ENCODE measurements around the gene STYXL1.
"Not testable (repeated sequence)": the region's sequence is repeated elsewhere in the genome, so short reads cannot be mapped to it uniquely, and the experiment has no call there.

The STYXL1 gene

GRCh38 chr7:76040126-76040525 lies 7.7 kb downstream of the STYXL1 start:
- no peaks in the 10 kb centered on the region for H3K9me3 ChIP-seq (ENCODE audit: severe bottlenecking)
- H3K36me3 ChIP-seq (ENCODE audit: low read depth), result no peaks in the 10 kb centered on the region
- ATAC-seq (ENCODE audit: low read depth), result no peak
- no peak for DNase-seq (ENCODE audit: low spot score)
- no peak for TF ChIP-seq CTCF (IDR thresholded peaks at IDR 0.05; ENCODE audit: poor library complexity, severe bottlenecking)
- no peaks in the 10 kb centered on the region for H3K27me3 ChIP-seq (ENCODE audit: insufficient read depth, poor library complexity, severe bottlenecking)
- no peaks in the 10 kb centered on the region for H3K4me1 ChIP-seq (ENCODE audit: insufficient read depth, poor library complexity, severe bottlenecking)
- H3K27ac ChIP-seq (ENCODE audit: poor library complexity, severe bottlenecking), result no peak overlapping the region
- no peak overlapping the region for H3K4me3 ChIP-seq (ENCODE audit: severe bottlenecking)

- H3K27ac ChIP-seq (ENCODE audit: poor library complexity, severe bottlenecking), result no peak overlapping the region
- no peak for TF ChIP-seq CTCF (IDR thresholded peaks at IDR 0.05; ENCODE audit: poor library complexity, severe bottlenecking)
- no peaks in the 10 kb centered on the region for H3K4me1 ChIP-seq (ENCODE audit: insufficient read depth, poor library complexity, severe bottlenecking)
- no peaks in the 10 kb centered on the region for H3K9me3 ChIP-seq (ENCODE audit: severe bottlenecking)
- ATAC-seq (ENCODE audit: low read depth) (peak; percentile 49; the same call in 2 of the 3 replicates), DNase-seq (ENCODE audit: low spot score) (no peak)
- H3K4me3 ChIP-seq (ENCODE audit: severe bottlenecking), result no peak overlapping the region
- H3K36me3 ChIP-seq (ENCODE audit: low read depth), result no peaks in the 10 kb centered on the region
- no peaks in the 10 kb centered on the region for H3K27me3 ChIP-seq (ENCODE audit: insufficient read depth, poor library complexity, severe bottlenecking)
Observed at GRCh38 chr7:76037310-76037709, 10.5 kb downstream of the STYXL1 start.

GRCh38 chr7:76031964-76032363 lies 15.8 kb downstream of the STYXL1 start:
- Histone ChIP-seq H3K27me3 (ENCODE audit: insufficient read depth, poor library complexity, severe bottlenecking) (no peaks in the 10 kb centered on the region), H3K4me1 (ENCODE audit: insufficient read depth, poor library complexity, severe bottlenecking) (no peaks in the 10 kb centered on the region), H3K36me3 (ENCODE audit: low read depth) (0 out of 2 replicates have a peak, but pooled peaks cover 5% of the 10 kb centered on the region), H3K4me3 (ENCODE audit: severe bottlenecking) (no peak overlapping the region), H3K27ac (ENCODE audit: poor library complexity, severe bottlenecking) (no peak overlapping the region), H3K9me3 (ENCODE audit: severe bottlenecking) (no peaks in the 10 kb centered on the region)
- ATAC-seq (ENCODE audit: low read depth), result no peak
- no peak for DNase-seq (ENCODE audit: low spot score)
- TF ChIP-seq CTCF (IDR thresholded peaks at IDR 0.05; ENCODE audit: poor library complexity, severe bottlenecking), result no peak

GRCh38 chr7:76029682-76030081 lies 18.1 kb downstream of the STYXL1 start:
- not testable (repeated sequence) for H3K4me3 ChIP-seq (ENCODE audit: severe bottlenecking); H3K27me3 ChIP-seq (ENCODE audit: insufficient read depth, poor library complexity, severe bottlenecking); H3K4me1 ChIP-seq (ENCODE audit: insufficient read depth, poor library complexity, severe bottlenecking); ATAC-seq (ENCODE audit: low read depth); H3K36me3 ChIP-seq (ENCODE audit: low read depth); H3K27ac ChIP-seq (ENCODE audit: poor library complexity, severe bottlenecking); H3K9me3 ChIP-seq (ENCODE audit: severe bottlenecking); DNase-seq (ENCODE audit: low spot score)

- DNase-seq (ENCODE audit: low spot score), result no peak
- ATAC-seq (ENCODE audit: low read depth), result no peak
- Histone ChIP-seq H3K36me3 (ENCODE audit: low read depth) (peaks cover 11% of the 10 kb centered on the region; the same call in 1 of the 2 replicates), H3K27me3 (ENCODE audit: insufficient read depth, poor library complexity, severe bottlenecking) (no peaks in the 10 kb centered on the region), H3K27ac (ENCODE audit: poor library complexity, severe bottlenecking) (no peak overlapping the region), H3K9me3 (ENCODE audit: severe bottlenecking) (no peaks in the 10 kb centered on the region), H3K4me1 (ENCODE audit: insufficient read depth, poor library complexity, severe bottlenecking) (no peaks in the 10 kb centered on the region), H3K4me3 (ENCODE audit: severe bottlenecking) (no peak overlapping the region)
- no peak for TF ChIP-seq CTCF (IDR thresholded peaks at IDR 0.05; ENCODE audit: poor library complexity, severe bottlenecking)
Observed at GRCh38 chr7:76023002-76023401, 24.8 kb downstream of the STYXL1 start.
